ENCODE results near the gene FUZ.

The FUZ gene

DNA sequence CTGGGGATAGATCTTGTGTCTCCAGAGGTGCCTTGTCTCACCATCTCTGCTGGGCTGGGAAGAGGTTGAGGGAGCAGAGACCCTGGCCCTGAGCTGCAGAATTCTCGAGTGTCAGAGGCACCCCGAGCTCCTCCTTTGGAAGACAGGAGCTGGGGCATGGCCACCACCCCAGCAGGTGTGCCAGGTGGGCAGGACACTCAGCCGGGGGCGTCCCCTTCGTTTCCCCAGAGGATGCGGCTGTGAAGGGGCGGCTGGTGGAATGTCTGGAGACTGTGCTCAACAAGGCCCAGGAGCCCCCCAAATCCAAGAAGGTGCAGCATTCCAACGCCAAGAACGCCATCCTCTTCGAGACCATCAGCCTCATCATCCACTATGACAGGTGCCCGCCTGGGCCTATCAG is 14.5 kb downstream of the FUZ start:
- Histone ChIP-seq H3K9me3 (ENCODE audit: control insufficient read depth, insufficient read depth, low read depth, low read length) (no peaks in the 10 kb centered on the region), H3K4me3 (ENCODE audit: low read depth, low read length) (no peak overlapping the region), H3K27ac (ENCODE audit: extremely low read depth, low read depth, low read length) (no peak overlapping the region), H3K4me1 (ENCODE audit: control insufficient read depth, insufficient read depth, low read length) (no peaks in the 10 kb centered on the region), H3K36me3 (ENCODE audit: control insufficient read depth in 2 of 2, insufficient read depth in 1 of 2, low read length in 2 of 2) (peaks cover 25 to 83% of the 10 kb centered on the region in 2 experiments)
- CTCF ChIA-PET, result interaction anchor here (1.7 kb wide), 1 partner anchor 11 kb away, joined by 6 read pairs; no protein-coding TSS in a partner anchor
- POLR2A ChIA-PET, result no interaction called here
- no peak for TF ChIP-seq ZNF416 (tag by site-specific recombination; IDR thresholded peaks at IDR 0.05)
- TF ChIP-seq ZNF843 (tag by site-specific recombination; IDR thresholded peaks at IDR 0.05), result no peak
- no peak for TF ChIP-seq ZNF341 (tag by site-specific recombination; IDR thresholded peaks at IDR 0.05; ENCODE audit: low read depth)
- no peak for TF ChIP-seq ZNF777 (tag by site-specific recombination; IDR thresholded peaks at IDR 0.05; ENCODE audit: borderline replicate concordance)
- no peak for TF ChIP-seq OVOL3 (tag by site-specific recombination; IDR thresholded peaks at IDR 0.05)
- TF ChIP-seq ZNF561 (tag by site-specific recombination; IDR thresholded peaks at IDR 0.05; ENCODE audit: borderline replicate concordance), result no peak
- no peak for TF ChIP-seq TRIM28 (IDR thresholded peaks at IDR 0.05; ENCODE audit: borderline replicate concordance, low read length)
- no peak for TF ChIP-seq ZNF473 (tag by site-specific recombination; IDR thresholded peaks at IDR 0.05)
- TF ChIP-seq, protein P1, sequence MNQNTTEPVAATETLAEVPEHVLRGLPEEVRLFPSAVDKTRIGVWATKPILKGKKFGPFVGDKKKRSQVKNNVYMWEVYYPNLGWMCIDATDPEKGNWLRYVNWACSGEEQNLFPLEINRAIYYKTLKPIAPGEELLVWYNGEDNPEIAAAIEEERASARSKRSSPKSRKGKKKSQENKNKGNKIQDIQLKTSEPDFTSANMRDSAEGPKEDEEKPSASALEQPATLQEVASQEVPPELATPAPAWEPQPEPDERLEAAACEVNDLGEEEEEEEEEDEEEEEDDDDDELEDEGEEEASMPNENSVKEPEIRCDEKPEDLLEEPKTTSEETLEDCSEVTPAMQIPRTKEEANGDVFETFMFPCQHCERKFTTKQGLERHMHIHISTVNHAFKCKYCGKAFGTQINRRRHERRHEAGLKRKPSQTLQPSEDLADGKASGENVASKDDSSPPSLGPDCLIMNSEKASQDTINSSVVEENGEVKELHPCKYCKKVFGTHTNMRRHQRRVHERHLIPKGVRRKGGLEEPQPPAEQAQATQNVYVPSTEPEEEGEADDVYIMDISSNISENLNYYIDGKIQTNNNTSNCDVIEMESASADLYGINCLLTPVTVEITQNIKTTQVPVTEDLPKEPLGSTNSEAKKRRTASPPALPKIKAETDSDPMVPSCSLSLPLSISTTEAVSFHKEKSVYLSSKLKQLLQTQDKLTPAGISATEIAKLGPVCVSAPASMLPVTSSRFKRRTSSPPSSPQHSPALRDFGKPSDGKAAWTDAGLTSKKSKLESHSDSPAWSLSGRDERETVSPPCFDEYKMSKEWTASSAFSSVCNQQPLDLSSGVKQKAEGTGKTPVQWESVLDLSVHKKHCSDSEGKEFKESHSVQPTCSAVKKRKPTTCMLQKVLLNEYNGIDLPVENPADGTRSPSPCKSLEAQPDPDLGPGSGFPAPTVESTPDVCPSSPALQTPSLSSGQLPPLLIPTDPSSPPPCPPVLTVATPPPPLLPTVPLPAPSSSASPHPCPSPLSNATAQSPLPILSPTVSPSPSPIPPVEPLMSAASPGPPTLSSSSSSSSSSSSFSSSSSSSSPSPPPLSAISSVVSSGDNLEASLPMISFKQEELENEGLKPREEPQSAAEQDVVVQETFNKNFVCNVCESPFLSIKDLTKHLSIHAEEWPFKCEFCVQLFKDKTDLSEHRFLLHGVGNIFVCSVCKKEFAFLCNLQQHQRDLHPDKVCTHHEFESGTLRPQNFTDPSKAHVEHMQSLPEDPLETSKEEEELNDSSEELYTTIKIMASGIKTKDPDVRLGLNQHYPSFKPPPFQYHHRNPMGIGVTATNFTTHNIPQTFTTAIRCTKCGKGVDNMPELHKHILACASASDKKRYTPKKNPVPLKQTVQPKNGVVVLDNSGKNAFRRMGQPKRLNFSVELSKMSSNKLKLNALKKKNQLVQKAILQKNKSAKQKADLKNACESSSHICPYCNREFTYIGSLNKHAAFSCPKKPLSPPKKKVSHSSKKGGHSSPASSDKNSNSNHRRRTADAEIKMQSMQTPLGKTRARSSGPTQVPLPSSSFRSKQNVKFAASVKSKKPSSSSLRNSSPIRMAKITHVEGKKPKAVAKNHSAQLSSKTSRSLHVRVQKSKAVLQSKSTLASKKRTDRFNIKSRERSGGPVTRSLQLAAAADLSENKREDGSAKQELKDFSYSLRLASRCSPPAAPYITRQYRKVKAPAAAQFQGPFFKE (tag by site-specific recombination; IDR thresholded peaks at IDR 0.05; ENCODE audit: borderline replicate concordance), result no peak
- TF ChIP-seq ZEB2 (tag by site-specific recombination; IDR thresholded peaks at IDR 0.05), result no peak
- no peak for TF ChIP-seq KLF10 (tag by site-specific recombination; IDR thresholded peaks at IDR 0.05)
- TF ChIP-seq ZNF292 (tag by site-specific recombination; IDR thresholded peaks at IDR 0.05; ENCODE audit: borderline replicate concordance, low read depth), result no peak
- no peak for TF ChIP-seq RBAK (tag by site-specific recombination; IDR thresholded peaks at IDR 0.05)
- TF ChIP-seq HOXC10 (CRISPR knock-in tag; IDR thresholded peaks at IDR 0.05), result no peak

DNA sequence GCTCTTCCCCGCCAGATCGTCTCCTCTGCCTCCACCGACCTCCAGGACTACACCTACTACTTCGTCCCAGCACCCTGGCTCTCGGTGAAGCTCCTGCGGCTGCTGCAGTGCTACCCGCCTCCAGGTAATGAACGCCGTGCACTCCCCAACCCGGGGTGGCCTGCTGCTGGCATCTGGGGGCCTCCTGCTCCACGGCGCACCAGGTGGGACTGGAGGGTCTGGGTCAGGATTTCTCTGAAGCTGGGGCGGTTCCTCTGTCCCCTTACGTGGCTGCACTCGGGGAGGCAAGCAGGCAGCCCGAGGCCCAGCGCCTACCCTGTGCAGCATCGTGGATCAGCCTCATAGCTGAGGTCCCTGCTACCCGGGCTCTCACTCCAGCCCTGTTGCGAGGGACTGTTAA is 17.5 kb downstream of the FUZ start:
- Histone ChIP-seq H3K36me3 (ENCODE audit: control insufficient read depth in 2 of 2, insufficient read depth in 1 of 2, low read length in 2 of 2) (peaks cover 28 to 89% of the 10 kb centered on the region in 2 experiments), H3K9me3 (ENCODE audit: control insufficient read depth, insufficient read depth, low read depth, low read length) (no peaks in the 10 kb centered on the region), H3K4me1 (ENCODE audit: control insufficient read depth, insufficient read depth, low read length) (no peaks in the 10 kb centered on the region), H3K4me3 (ENCODE audit: low read depth, low read length) (no peak overlapping the region), H3K27ac (ENCODE audit: extremely low read depth, low read depth, low read length) (no peak overlapping the region)
- TF ChIP-seq ZSCAN30 (tag by site-specific recombination; IDR thresholded peaks at IDR 0.05), result no peak
- no peak for TF ChIP-seq SP2 (tag by site-specific recombination; IDR thresholded peaks at IDR 0.05)
- TF ChIP-seq BCL11A (tag by site-specific recombination; IDR thresholded peaks at IDR 0.05; ENCODE audit: low read depth), result no peak
- no peak for TF ChIP-seq ZNF223 (tag by site-specific recombination; IDR thresholded peaks at IDR 0.05)
- TF ChIP-seq, protein P2, sequence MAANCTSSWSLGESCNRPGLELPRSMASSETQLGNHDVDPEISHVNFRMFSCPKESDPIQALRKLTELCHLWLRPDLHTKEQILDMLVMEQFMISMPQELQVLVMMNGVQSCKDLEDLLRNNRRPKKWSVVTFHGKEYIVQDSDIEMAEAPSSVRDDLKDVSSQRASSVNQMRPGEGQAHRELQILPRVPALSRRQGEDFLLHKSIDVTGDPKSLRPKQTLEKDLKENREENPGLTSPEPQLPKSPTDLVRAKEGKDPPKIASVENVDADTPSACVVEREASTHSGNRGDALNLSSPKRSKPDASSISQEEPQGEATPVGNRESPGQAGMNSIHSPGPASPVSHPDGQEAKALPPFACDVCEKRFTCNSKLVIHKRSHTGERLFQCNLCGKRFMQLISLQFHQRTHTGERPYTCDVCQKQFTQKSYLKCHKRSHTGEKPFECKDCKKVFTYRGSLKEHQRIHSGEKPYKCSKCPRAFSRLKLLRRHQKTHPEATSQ (tag by site-specific recombination; IDR thresholded peaks at IDR 0.05), result no peak
- no peak for TF ChIP-seq ZNF391 (tag by site-specific recombination; IDR thresholded peaks at IDR 0.05; ENCODE audit: borderline replicate concordance, low read depth)
- CTCF ChIA-PET, result interaction anchor here (0.6 kb wide), 1 partner anchor 10 kb away, joined by 3 read pairs; no protein-coding TSS in a partner anchor
- POLR2A ChIA-PET, result no interaction called here

All from HEK293 (cell line).